SH-SY5Y (cell line): ENCODE data around the gene ATP10B.

ENCODE experiments used
- GATA2 ChIP-seq: IDR thresholded peaks from 2 replicates; pipeline ENCODE4 v1.6.1; 2011; ENCODE audit warnings: mild to moderate bottlenecking, low read depth, low read length
- GATA3 ChIP-seq: IDR thresholded peaks from 2 replicates; pipeline ENCODE4 v1.6.1; 2011; ENCODE audit warnings: low read depth, mild to moderate bottlenecking, low read length, moderate library complexity

DNA sequence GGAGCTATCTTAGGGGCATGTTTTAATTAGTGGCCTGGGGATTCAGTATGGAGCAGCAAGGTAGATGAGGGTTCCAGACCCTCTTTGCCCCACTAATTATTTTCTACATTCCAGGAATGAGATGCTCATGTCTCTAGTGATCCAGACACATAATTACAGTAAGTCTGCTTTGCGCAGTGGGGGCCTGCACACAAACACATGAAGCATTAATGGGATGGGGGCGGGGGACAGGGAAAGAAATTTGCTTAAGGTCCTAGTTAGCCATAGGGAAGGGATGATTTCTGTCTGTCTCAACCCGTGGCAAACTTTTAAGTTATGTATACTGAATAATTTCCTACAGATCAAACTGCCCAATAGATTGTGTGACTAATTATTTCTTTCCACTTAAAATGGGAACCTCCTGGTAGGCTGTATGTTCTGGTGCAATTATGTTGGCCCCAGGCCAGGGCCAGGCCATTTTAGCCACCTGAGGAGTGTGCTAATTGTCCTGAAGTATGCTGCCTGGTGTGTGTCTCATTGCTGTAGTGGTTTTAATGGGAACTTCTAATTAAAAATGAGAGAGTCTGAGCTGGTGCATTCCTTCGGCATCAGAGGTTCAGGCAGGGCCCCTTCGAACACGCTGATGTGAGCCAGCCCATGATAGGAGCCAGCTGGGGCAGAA, 295.9 kb downstream of the ATP10B start:
- TF ChIP-seq GATA2 (no peak), GATA3 (no peak)
